Measurements from ENCODE around the gene CPE. TPM values are rescaled to one million over a fixed set of nuclear protein-coding genes. Genes with fewer than 3 reads are reported as not detected.

The CPE gene
- total and polyA plus RNA-seq, 10 of the 15 experiments (the other 5 are each of a cell fraction or from before 2014, with no cell fraction given): 0.05 to 0.14 TPM; not detected in 8

DNA sequence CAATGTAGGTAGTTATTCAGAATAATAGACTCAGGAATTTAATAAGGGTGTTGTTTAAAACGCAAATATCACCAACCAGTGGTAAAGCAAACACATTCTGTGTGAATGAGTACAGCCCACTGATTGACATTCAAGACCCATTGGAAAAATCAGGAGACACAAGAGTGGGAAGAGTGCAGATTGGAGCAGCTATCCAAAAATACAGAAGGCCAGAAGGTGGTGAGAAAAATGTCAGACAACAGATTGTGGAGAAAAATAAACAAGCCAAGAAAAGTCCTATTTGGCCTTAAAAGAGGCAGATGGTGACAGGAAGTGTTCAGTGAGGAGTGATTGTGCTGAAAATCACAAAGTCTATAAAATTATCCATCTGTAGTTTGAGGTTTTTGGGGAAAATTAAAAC, 39.3 kb downstream of the CPE start (continued):
- TF ChIP-seq, protein P1, sequence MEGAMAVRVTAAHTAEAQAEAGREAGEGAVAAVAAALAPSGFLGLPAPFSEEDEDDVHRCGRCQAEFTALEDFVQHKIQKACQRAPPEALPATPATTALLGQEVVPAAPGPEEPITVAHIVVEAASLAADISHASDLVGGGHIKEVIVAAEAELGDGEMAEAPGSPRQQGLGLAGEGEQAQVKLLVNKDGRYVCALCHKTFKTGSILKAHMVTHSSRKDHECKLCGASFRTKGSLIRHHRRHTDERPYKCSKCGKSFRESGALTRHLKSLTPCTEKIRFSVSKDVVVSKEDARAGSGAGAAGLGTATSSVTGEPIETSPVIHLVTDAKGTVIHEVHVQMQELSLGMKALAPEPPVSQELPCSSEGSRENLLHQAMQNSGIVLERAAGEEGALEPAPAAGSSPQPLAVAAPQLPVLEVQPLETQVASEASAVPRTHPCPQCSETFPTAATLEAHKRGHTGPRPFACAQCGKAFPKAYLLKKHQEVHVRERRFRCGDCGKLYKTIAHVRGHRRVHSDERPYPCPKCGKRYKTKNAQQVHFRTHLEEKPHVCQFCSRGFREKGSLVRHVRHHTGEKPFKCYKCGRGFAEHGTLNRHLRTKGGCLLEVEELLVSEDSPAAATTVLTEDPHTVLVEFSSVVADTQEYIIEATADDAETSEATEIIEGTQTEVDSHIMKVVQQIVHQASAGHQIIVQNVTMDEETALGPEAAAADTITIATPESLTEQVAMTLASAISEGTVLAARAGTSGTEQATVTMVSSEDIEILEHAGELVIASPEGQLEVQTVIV (IDR thresholded peaks at IDR 0.05; ENCODE audit: borderline replicate concordance, partially characterized antibody): no peak
- TF ChIP-seq POLR2AphosphoS2 (IDR thresholded peaks at IDR 0.05; ENCODE audit: low read depth, low read length): no peak

DNA sequence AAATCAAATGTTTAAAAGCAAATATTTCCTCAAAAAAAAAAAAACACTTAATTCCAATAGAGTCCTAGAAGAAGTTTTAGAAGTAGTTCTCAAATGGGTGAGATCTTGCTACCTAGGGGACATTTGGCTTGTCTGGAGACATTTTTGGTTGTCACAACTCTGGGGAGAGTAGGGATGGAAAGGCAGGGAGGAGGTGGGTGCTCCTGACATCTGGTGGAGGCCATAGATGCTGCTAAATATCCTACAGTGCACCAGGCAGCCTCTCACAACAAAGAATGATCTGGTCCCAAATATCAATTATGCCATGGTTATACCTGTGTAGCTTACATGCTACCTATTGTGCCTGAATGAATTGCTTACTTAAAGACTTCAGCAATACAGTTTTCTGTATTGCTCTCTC, 46.8 kb downstream of the CPE start:
- RAD21 ChIA-PET (ENCODE audit: unreplicated experiment): interaction anchor here (1.1 to 1.3 kb wide), 2 partner anchors 294 to 297 kb away, joined by 3 to 4 read pairs; no protein-coding TSS in a partner anchor
- intact Hi-C loops (cut with micrococcal nuclease; ENCODE audit: unreplicated experiment): no loop called here
- no peaks in the 10 kb centered on the region for H3K79me2 ChIP-seq (ENCODE audit: control insufficient read depth, insufficient read depth, low read length)
- H3K4me2 ChIP-seq (ENCODE audit: control insufficient read depth, insufficient read depth): no peak overlapping the region
- no peak for FAIRE-seq
- no peak overlapping the region for H3K4me3 ChIP-seq
- no TSS peak for BruUV-seq (replicated peaks)
- no peaks in the 10 kb centered on the region; a peak in 1 of 4 replicates for H3K27me3 ChIP-seq (replicated peaks in 1 of 2; ENCODE audit: control insufficient read depth in 2 of 2, insufficient read depth in 2 of 2, low read length in 1 of 2)
- no peak for DNase-seq (ENCODE audit: low read depth, low spot score)
- no peaks in the 10 kb centered on the region for H4K20me1 ChIP-seq (ENCODE audit: control insufficient read depth, insufficient read depth)
- no peak overlapping the region for H3K9ac ChIP-seq (ENCODE audit: control insufficient read depth, insufficient read depth, low read length)
- no peak overlapping the region for H3K27ac ChIP-seq (ENCODE audit: control insufficient read depth, insufficient read depth)
- H3K9me3 ChIP-seq (replicated peaks; ENCODE audit: control insufficient read depth, insufficient read depth, low read length): no peaks in the 10 kb centered on the region
- H3K4me1 ChIP-seq (ENCODE audit: control insufficient read depth, insufficient read depth, low read length): no peaks in the 10 kb centered on the region
- CTCF ChIA-PET: interaction anchor here (0.8 to 1.9 kb wide), 3 partner anchors 28 to 295 kb away, joined by 3 to 4 read pairs (median 4); no protein-coding TSS in a partner anchor
- no peaks in the 10 kb centered on the region for H3K36me3 ChIP-seq (ENCODE audit: control insufficient read depth in 2 of 2, insufficient read depth in 2 of 2, low read length in 1 of 2)
- no peak overlapping the region for H2AFZ ChIP-seq (ENCODE audit: control insufficient read depth, low read depth, low read length)
- SMC1A ChIA-PET (ENCODE audit: uncharacterized antibody, unreplicated experiment): no interaction called here
- POLR2A ChIA-PET: no interaction called here
- TF ChIP-seq, protein P1 (IDR thresholded peaks at IDR 0.05; ENCODE audit: borderline replicate concordance, partially characterized antibody): no peak
- no peak for TF ChIP-seq ETV6 (conservative IDR thresholded peaks at IDR 0.05 in 1 of 2, IDR thresholded peaks at IDR 0.05 in 1 of 2; ENCODE audit: borderline replicate concordance in 1 of 2, low read depth in 1 of 2)
- TF ChIP-seq YBX1 (IDR thresholded peaks at IDR 0.05): no peak
- no peak for TF ChIP-seq SMAD5 (IDR thresholded peaks at IDR 0.05; ENCODE audit: low read depth)
- TF ChIP-seq MTA3 (IDR thresholded peaks at IDR 0.05; ENCODE audit: borderline replicate concordance, low read length): no peak
- ATAC-seq: no peak; the same call in 2 of the 3 replicates
- in situ Hi-C loops (cut with MboI): no loop called here

All from GM12878 (cell line).